ENCODE measurements around the gene XXYLT1.

The XXYLT1 gene

GRCh38 chr3:195101927-195102608, 168.9 kb downstream of the XXYLT1 start:
- TF ChIP-seq CTCF (conservative IDR thresholded peaks at IDR 0.05; ENCODE audit: control insufficient read depth, insufficient read depth, low read depth, low read length) = no peak
- DNase-seq (ENCODE audit: low read depth) = no peak
- no peak overlapping the region for H3K4me3 ChIP-seq (ENCODE audit: control insufficient read depth, low read depth, low read length)

- no peak for TF ChIP-seq CTCF (conservative IDR thresholded peaks at IDR 0.05; ENCODE audit: control insufficient read depth, insufficient read depth, low read depth, low read length)
- no peak overlapping the region for H3K4me3 ChIP-seq (ENCODE audit: control insufficient read depth, low read depth, low read length)
- no peak for DNase-seq (ENCODE audit: low read depth)
Measured at GRCh38 chr3:195101001-195101583, 169.9 kb downstream of the XXYLT1 start.

- H3K4me3 ChIP-seq (ENCODE audit: control insufficient read depth, low read depth, low read length) = no peak overlapping the region
- DNase-seq (ENCODE audit: low read depth) = no peak
- TF ChIP-seq CTCF (conservative IDR thresholded peaks at IDR 0.05; ENCODE audit: control insufficient read depth, insufficient read depth, low read depth, low read length) = no peak
Measured at GRCh38 chr3:195099951-195100785, 170.8 kb downstream of the XXYLT1 start.

- no peak for DNase-seq (ENCODE audit: low read depth)
- TF ChIP-seq CTCF (conservative IDR thresholded peaks at IDR 0.05; ENCODE audit: control insufficient read depth, insufficient read depth, low read depth, low read length) = no peak
- H3K4me3 ChIP-seq (ENCODE audit: control insufficient read depth, low read depth, low read length) = no peak overlapping the region
Measured at GRCh38 chr3:195098741-195099525, 172.0 kb downstream of the XXYLT1 start.

GRCh38 chr3:195097331-195098255, 173.4 kb downstream of the XXYLT1 start:
- DNase-seq (ENCODE audit: low read depth) = no peak
- no peak for TF ChIP-seq CTCF (conservative IDR thresholded peaks at IDR 0.05; ENCODE audit: control insufficient read depth, insufficient read depth, low read depth, low read length)
- no peak overlapping the region for H3K4me3 ChIP-seq (ENCODE audit: control insufficient read depth, low read depth, low read length)

All from fibroblast of mammary gland (primary cell).